K562 (cell line): ENCODE measurements around the gene PGAP2. TPM values are rescaled to one million over a fixed set of nuclear protein-coding genes. Genes with fewer than 3 reads are reported as not detected.
A peak's percentile ranks its signal among the peaks of the same experiment; 100 is the strongest.

Experiments used
- C11orf30 ChIP-seq: fragments of 450-650 bp; IDR thresholded peaks from 2 replicates; pipeline ENCODE4 v1.6.1; 2016; ENCODE audit warnings: low read depth, mild to moderate bottlenecking
- DEAF1 ChIP-seq: fragments of 450-650 bp; formaldehyde crosslinking; IDR thresholded peaks from 2 replicates; pipeline ENCODE4 v1.4.0; 2020; ENCODE audit warnings: mild to moderate bottlenecking, moderate library complexity
- FOXP1 ChIP-seq: sonication (generic); formaldehyde crosslinking; IDR thresholded peaks from 2 replicates; pipeline ENCODE4 v1.8.0; 2022; ENCODE audit warnings: mild to moderate bottlenecking, missing genetic modification reagents
- GTF2F1 ChIP-seq: IDR thresholded peaks from 2 replicates; pipeline ENCODE4 v1.6.1; 2011; ENCODE audit warnings: low read depth, low read length, improper control_type of control experiment
- MTF1 ChIP-seq: fragments of 250-450 bp; sonication (Bioruptor Pico); IDR thresholded peaks from 2 replicates; pipeline ENCODE4 v1.9.0; 2021; ENCODE audit warnings: moderate library complexity, mild to moderate bottlenecking, inconsistent platforms, borderline replicate concordance
- MYC ChIP-seq, 2 experiments: fragments of 250-450 bp in 1 of 2; sonication (Bioruptor Pico) in 1 of 2; IDR thresholded peaks; 2 replicates each; pipeline versions ENCODE4 v1.5.1 to v1.6.1; 2012 to 2021; ENCODE audit warnings: low read depth in 2 of 2, borderline replicate concordance in 1 of 2, improper control_type of control experiment in 1 of 2, low read length in 1 of 2, mild to moderate bottlenecking in 1 of 2, moderate library complexity in 1 of 2
- NCOA4 ChIP-seq: fragments of 450-650 bp; IDR thresholded peaks from 2 replicates; pipeline ENCODE4 v1.6.1; 2018; ENCODE audit warnings: mild to moderate bottlenecking; ENCODE audit not compliant: partially characterized antibody
- NFYB ChIP-seq: IDR thresholded peaks from 2 replicates; pipeline ENCODE4 v1.6.1; 2011; ENCODE audit warnings: mild to moderate bottlenecking, moderate library complexity; ENCODE audit not compliant: insufficient read length; ENCODE audit errors: extremely low read depth
- POLR2AphosphoS5 ChIP-seq: IDR thresholded peaks from 2 replicates; pipeline ENCODE4 v1.6.1; 2011; ENCODE audit warnings: mild to moderate bottlenecking, low read depth, low read length, moderate library complexity; ENCODE audit not compliant: control insufficient read depth, insufficient read depth
- POLR2B ChIP-seq: fragments of 450-650 bp; IDR thresholded peaks from 2 replicates; pipeline ENCODE4 v1.6.1; 2018; ENCODE audit warnings: low read depth; ENCODE audit not compliant: partially characterized antibody
- SFPQ ChIP-seq: fragments of 200-400 bp; formaldehyde crosslinking; IDR thresholded peaks from 2 replicates; pipeline ENCODE4 v1.6.1; 2017; ENCODE audit warnings: mild to moderate bottlenecking, low read depth, low read length, moderate library complexity
- SMAD4 ChIP-seq: fragments of 250-450 bp; sonication (Bioruptor Pico); conservative IDR thresholded peaks from 2 replicates; pipeline ENCODE4 v1.8.0; 2021; ENCODE audit warnings: inconsistent platforms, mild to moderate bottlenecking, moderate library complexity
- STAT5A ChIP-seq: IDR thresholded peaks from 2 replicates; pipeline ENCODE4 v1.6.1; 2012; ENCODE audit warnings: low read length, inconsistent platforms, borderline replicate concordance
- ZFX ChIP-seq: sonication (generic); formaldehyde crosslinking; IDR thresholded peaks from 2 replicates; pipeline ENCODE4 v1.8.0; 2022; ENCODE audit warnings: mild to moderate bottlenecking, missing genetic modification reagents, moderate library complexity
- ZNF3 ChIP-seq: fragments of 250-450 bp; sonication (Bioruptor Pico); IDR thresholded peaks from 2 replicates; pipeline ENCODE4 v1.5.0; 2021; ENCODE audit warnings: mild to moderate bottlenecking, moderate library complexity
- polyA plus RNA-seq, 8 experiments: library from polyadenylated mRNA; depleted of rRNA in 4 of 8; stranded (reverse) in 5 of 8; unstranded in 3 of 8; fragments of >200 nt; fragmentation: Nextera tagmentation in 2 of 8; fragmentation: Illumina TruSeq in 1 of 8; extraction: Ambion mirVana in 2 of 8; extraction: Trizol in 1 of 8; gene quantifications; 2 replicates each; pipeline versions ENCODE4 v1.2.1 to v1.2.3, GENCODE V29; 2011 to 2014; ENCODE audit warnings: inconsistent platforms in 1 of 8, missing spikeins in 1 of 8
- total RNA-seq, 7 experiments: library from RNA; depleted of rRNA in 6 of 7; stranded (reverse); fragments of >200 nt in 6 of 7; fragmentation: Illumina TruSeq in 2 of 7; extraction: Trizol in 2 of 7; gene quantifications; 2 replicates each; pipeline versions ENCODE4 v1.2.1 to v1.2.3, GENCODE V29; 2011 to 2021; ENCODE audit warnings: low replicate concordance in 1 of 7
- TF ChIP-seq, protein P1 (sequence below): sonication (generic); formaldehyde crosslinking; IDR thresholded peaks from 2 replicates; pipeline ENCODE4 v1.8.0; 2022; ENCODE audit warnings: missing genetic modification reagents, mild to moderate bottlenecking, borderline replicate concordance
- TF ChIP-seq, protein P2 (sequence below): fragments of 450-650 bp; IDR thresholded peaks from 2 replicates; pipeline ENCODE4 v1.6.1; 2016; ENCODE audit warnings: antibody characterized with exemption
- TF ChIP-seq, protein P3 (sequence below): sonication (generic); formaldehyde crosslinking; IDR thresholded peaks from 2 replicates; pipeline ENCODE4 v1.9.0; 2022; ENCODE audit warnings: mild to moderate bottlenecking, missing genetic modification reagents
- TF ChIP-seq, protein P4 (sequence below): fragments of 450-650 bp; IDR thresholded peaks from 2 replicates; pipeline ENCODE4 v1.6.1; 2014; ENCODE audit warnings: low read depth, mild to moderate bottlenecking, moderate library complexity, borderline replicate concordance

Gene PGAP2
- total and polyA plus RNA-seq, 9 of the 15 experiments (the other 6 are each of a cell fraction or from before 2014, with no cell fraction given), result 17.9 to 47.2 (median 33.7) TPM

GRCh38 chr11:3855808-3856491, 47.6 kb downstream of the PGAP2 start (continued):
- TF ChIP-seq DEAF1 (CRISPR knock-in tag) (no peak), NCOA4 (no peak), SFPQ (no peak), MTF1 (CRISPR knock-in tag) (no peak), ZFX (CRISPR knock-in tag) (no peak), FOXP1 (CRISPR knock-in tag) (no peak), SMAD4 (CRISPR knock-in tag) (0 out of 2 replicates have a peak, but pooled peaks have one; percentile 46), STAT5A (no peak), POLR2B (no peak), MYC (IDR thresholded peaks at IDR 0.05; ENCODE audit: low read depth, low read length) (0 out of 2 replicates have a peak, but pooled peaks have one; percentile 3), MYC (CRISPR knock-in tag; IDR thresholded peaks at IDR 0.05; ENCODE audit: borderline replicate concordance, low read depth) (0 out of 2 replicates have a peak, but pooled peaks have one; percentile 23), C11orf30 (no peak), ZNF3 (no peak), NFYB (no peak), POLR2AphosphoS5 (no peak), GTF2F1 (no peak)
- TF ChIP-seq, protein P1, sequence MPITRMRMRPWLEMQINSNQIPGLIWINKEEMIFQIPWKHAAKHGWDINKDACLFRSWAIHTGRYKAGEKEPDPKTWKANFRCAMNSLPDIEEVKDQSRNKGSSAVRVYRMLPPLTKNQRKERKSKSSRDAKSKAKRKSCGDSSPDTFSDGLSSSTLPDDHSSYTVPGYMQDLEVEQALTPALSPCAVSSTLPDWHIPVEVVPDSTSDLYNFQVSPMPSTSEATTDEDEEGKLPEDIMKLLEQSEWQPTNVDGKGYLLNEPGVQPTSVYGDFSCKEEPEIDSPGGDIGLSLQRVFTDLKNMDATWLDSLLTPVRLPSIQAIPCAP (CRISPR knock-in tag), result no peak
- TF ChIP-seq, protein P2, sequence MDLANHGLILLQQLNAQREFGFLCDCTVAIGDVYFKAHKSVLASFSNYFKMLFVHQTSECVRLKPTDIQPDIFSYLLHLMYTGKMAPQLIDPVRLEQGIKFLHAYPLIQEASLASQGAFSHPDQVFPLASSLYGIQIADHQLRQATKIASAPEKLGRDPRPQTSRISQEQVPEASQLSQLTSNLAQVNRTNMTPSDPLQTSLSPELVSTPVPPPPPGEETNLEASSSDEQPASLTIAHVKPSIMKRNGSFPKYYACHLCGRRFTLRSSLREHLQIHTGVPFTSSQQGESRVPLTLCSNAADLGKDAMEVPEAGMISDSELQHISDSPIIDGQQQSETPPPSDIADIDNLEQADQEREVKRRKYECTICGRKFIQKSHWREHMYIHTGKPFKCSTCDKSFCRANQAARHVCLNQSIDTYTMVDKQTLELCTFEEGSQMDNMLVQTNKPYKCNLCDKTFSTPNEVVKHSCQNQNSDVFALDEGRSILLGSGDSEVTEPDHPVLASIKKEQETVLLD, result no peak
- TF ChIP-seq, protein P3, sequence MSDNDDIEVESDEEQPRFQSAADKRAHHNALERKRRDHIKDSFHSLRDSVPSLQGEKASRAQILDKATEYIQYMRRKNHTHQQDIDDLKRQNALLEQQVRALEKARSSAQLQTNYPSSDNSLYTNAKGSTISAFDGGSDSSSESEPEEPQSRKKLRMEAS (CRISPR knock-in tag), result peak; percentile 36; the same call in 1 of the 2 replicates
- TF ChIP-seq, protein P4, sequence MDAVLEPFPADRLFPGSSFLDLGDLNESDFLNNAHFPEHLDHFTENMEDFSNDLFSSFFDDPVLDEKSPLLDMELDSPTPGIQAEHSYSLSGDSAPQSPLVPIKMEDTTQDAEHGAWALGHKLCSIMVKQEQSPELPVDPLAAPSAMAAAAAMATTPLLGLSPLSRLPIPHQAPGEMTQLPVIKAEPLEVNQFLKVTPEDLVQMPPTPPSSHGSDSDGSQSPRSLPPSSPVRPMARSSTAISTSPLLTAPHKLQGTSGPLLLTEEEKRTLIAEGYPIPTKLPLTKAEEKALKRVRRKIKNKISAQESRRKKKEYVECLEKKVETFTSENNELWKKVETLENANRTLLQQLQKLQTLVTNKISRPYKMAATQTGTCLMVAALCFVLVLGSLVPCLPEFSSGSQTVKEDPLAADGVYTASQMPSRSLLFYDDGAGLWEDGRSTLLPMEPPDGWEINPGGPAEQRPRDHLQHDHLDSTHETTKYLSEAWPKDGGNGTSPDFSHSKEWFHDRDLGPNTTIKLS, result no peak
